GM12875 (cell line): ENCODE results near the gene PROSER3.
"Not testable (repeated sequence)": the region's sequence is repeated elsewhere in the genome, so short reads cannot be mapped to it uniquely, and the experiment has no call there.

Experiments
- H3K4me3 ChIP-seq: one replicate; pipeline ENCODE4 v1.5.1; 2011; ENCODE audit warnings: low read depth, low read length, control low read depth
- CTCF ChIP-seq: IDR thresholded peaks from 2 replicates; pipeline ENCODE4 v1.5.1; 2011; ENCODE audit warnings: low read depth, mild to moderate bottlenecking, control low read depth, inconsistent platforms, low read length, moderate library complexity, borderline replicate concordance; ENCODE audit not compliant: insufficient read depth

The PROSER3 gene

GRCh38 chr19:35723671-35724070 is 34.3 kb upstream of the PROSER3 start:
- TF ChIP-seq CTCF = no peak
- H3K4me3 ChIP-seq = no peak overlapping the region

GRCh38 chr19:35724132-35724531 is 33.8 kb upstream of the PROSER3 start:
- H3K4me3 ChIP-seq = not testable (repeated sequence)

- H3K4me3 ChIP-seq = no peak overlapping the region
- TF ChIP-seq CTCF = no peak
These were observed 33.4 kb upstream of the PROSER3 start for GRCh38 chr19:35724560-35724959.

GRCh38 chr19:35725216-35725861 is 32.6 kb upstream of the PROSER3 start:
- H3K4me3 ChIP-seq = no peak overlapping the region
- TF ChIP-seq CTCF = no peak

- H3K4me3 ChIP-seq = no peak overlapping the region
- TF ChIP-seq CTCF = no peak
These were observed 30.7 kb upstream of the PROSER3 start for GRCh38 chr19:35727053-35727955.

- no peak overlapping the region for H3K4me3 ChIP-seq
- TF ChIP-seq CTCF = no peak
These were observed 29.8 kb upstream of the PROSER3 start for GRCh38 chr19:35727956-35728706.

- TF ChIP-seq CTCF = no peak
These were observed 29.0 kb upstream of the PROSER3 start for GRCh38 chr19:35729021-35729420.

More at GRCh38 chr19:35729021-35729420, 29.0 kb upstream of the PROSER3 start:
- H3K4me3 ChIP-seq = no peak overlapping the region
